NK-92 (cell line): ENCODE data around the gene MDH2.
"Not testable (repeated sequence)": the region's sequence is repeated elsewhere in the genome, so short reads cannot be mapped to it uniquely, and the experiment has no call there.

Experiments
- DNase-seq: peaks from one replicate; lab custom pipeline; 2025; ENCODE audit not compliant: unreplicated experiment; lab: John Stamatoyannopoulos, UW

MDH2 gene

GRCh38 chr7:76047811-76048667, at the start of gene MDH2, which contains the start of gene STYXL1:
TSS of gene MDH2 (plus strand) at chr7:76048106. CDS start at chr7:76048161, 55 bp downstream.
TSS of gene STYXL1 (minus strand) at chr7:76048000. CDS start at chr7:76030523, 17,477 bp downstream.
- DNase-seq, result no peak

- no peak for DNase-seq
These were observed 47.3 kb upstream of the MDH2 start for GRCh38 chr7:76000566-76000965.

GRCh38 chr7:76002139-76002538, 45.8 kb upstream of the MDH2 start:
- DNase-seq, result no peak

- DNase-seq, result no peak
These were observed 45.1 kb upstream of the MDH2 start for GRCh38 chr7:76002822-76003221.

- no peak for DNase-seq
These were observed 44.6 kb upstream of the MDH2 start for GRCh38 chr7:76003351-76003750.

GRCh38 chr7:76005004-76005403, 42.9 kb upstream of the MDH2 start:
- not testable (repeated sequence) for DNase-seq

- no peak for DNase-seq
These were observed 39.7 kb upstream of the MDH2 start for GRCh38 chr7:76008156-76008687.

GRCh38 chr7:76009672-76010600, 38.0 kb upstream of the MDH2 start:
- no peak for DNase-seq

GRCh38 chr7:76011442-76011861, 36.5 kb upstream of the MDH2 start:
- no peak for DNase-seq

GRCh38 chr7:76016191-76016947, 31.5 kb upstream of the MDH2 start:
- DNase-seq, result no peak

- not testable (repeated sequence) for DNase-seq
These were observed 29.4 kb upstream of the MDH2 start for GRCh38 chr7:76018520-76018919.

- DNase-seq, result no peak
These were observed 27.7 kb upstream of the MDH2 start for GRCh38 chr7:76020031-76020714.

- no peak for DNase-seq
These were observed 25.7 kb upstream of the MDH2 start for GRCh38 chr7:76022026-76022780.

GRCh38 chr7:76023002-76023401, 24.9 kb upstream of the MDH2 start:
- DNase-seq, result no peak

- not testable (repeated sequence) for DNase-seq
These were observed 18.2 kb upstream of the MDH2 start for GRCh38 chr7:76029682-76030081.

GRCh38 chr7:76031964-76032363, 15.9 kb upstream of the MDH2 start:
- no peak for DNase-seq

- no peak for DNase-seq
These were observed 10.6 kb upstream of the MDH2 start for GRCh38 chr7:76037310-76037709.

- no peak for DNase-seq
These were observed 7.8 kb upstream of the MDH2 start for GRCh38 chr7:76040126-76040525.

- no peak for DNase-seq
These were observed 3.5 kb upstream of the MDH2 start for GRCh38 chr7:76044375-76044865.
